Astrocyte (in vitro differentiated cells and primary cell): ENCODE measurements around the gene ACSS3. TPM values are rescaled to one million over a fixed set of nuclear protein-coding genes. Genes with fewer than 3 reads are reported as not detected.

Experiments used
- DNase-seq: peaks from one replicate; pipeline ENCODE4 v3.0.0-alpha.2; 2010; ENCODE audit warnings: low read depth
- FAIRE-seq: peaks from 2 replicates; lab custom pipeline; 2011; peaks lifted over from hg19 to GRCh38; lab: Jason Lieb, UNC
- H2AFZ ChIP-seq: 2 replicates; pipeline ENCODE4 v1.6.0; 2012; ENCODE audit warnings: low read depth, low read length, inconsistent platforms
- H3K27ac ChIP-seq: 2 replicates; pipeline ENCODE4 v1.5.1; 2011; ENCODE audit warnings: low read depth, low read length, inconsistent platforms
- H3K27me3 ChIP-seq: 2 replicates; pipeline ENCODE4 v1.6.0; 2011; ENCODE audit warnings: low read length, inconsistent platforms; ENCODE audit not compliant: insufficient read depth
- H3K36me3 ChIP-seq: 2 replicates; pipeline ENCODE4 v1.5.1; 2011; ENCODE audit warnings: low read length, inconsistent platforms; ENCODE audit not compliant: insufficient read depth
- H3K4me1 ChIP-seq: 2 replicates; pipeline ENCODE4 v1.5.1; 2011; ENCODE audit warnings: low read length, inconsistent platforms; ENCODE audit not compliant: insufficient read depth
- H3K4me2 ChIP-seq: 2 replicates; pipeline ENCODE4 v1.6.0; 2012; ENCODE audit warnings: low read length, inconsistent platforms
- H3K4me3 ChIP-seq: 2 replicates; pipeline ENCODE4 v1.5.1; 2011; ENCODE audit warnings: low read depth, mild to moderate bottlenecking, low read length, inconsistent platforms; ENCODE audit not compliant: insufficient read depth
- H3K79me2 ChIP-seq: 2 replicates; pipeline ENCODE4 v1.6.0; 2012; ENCODE audit warnings: mild to moderate bottlenecking, low read length, inconsistent platforms; ENCODE audit not compliant: insufficient read depth
- H3K9ac ChIP-seq: 2 replicates; pipeline ENCODE4 v1.6.0; 2012; ENCODE audit warnings: mild to moderate bottlenecking, low read length, inconsistent platforms
- H3K9me3 ChIP-seq: 2 replicates; pipeline ENCODE4 v1.5.1; 2012; ENCODE audit warnings: low read depth, mild to moderate bottlenecking, low read length, inconsistent platforms; ENCODE audit not compliant: insufficient read depth
- H4K20me1 ChIP-seq: 2 replicates; pipeline ENCODE4 v1.6.0; 2012; ENCODE audit warnings: low read length, inconsistent platforms; ENCODE audit not compliant: insufficient read depth
- H3K27ac Mint-ChIP-seq: one replicate; pipeline ENCODE4 v1.8.0; 2021; ENCODE audit warnings: mild to moderate bottlenecking, mixed read lengths; ENCODE audit not compliant: unreplicated experiment
- H3K27me3 Mint-ChIP-seq: one replicate; pipeline ENCODE4 v1.8.0; 2021; ENCODE audit warnings: low read depth, mixed read lengths; ENCODE audit not compliant: unreplicated experiment
- H3K36me3 Mint-ChIP-seq: one replicate; pipeline ENCODE4 v1.8.0; 2021; ENCODE audit warnings: low read depth, mixed read lengths; ENCODE audit not compliant: unreplicated experiment
- H3K4me1 Mint-ChIP-seq: one replicate; pipeline ENCODE4 v1.8.0; 2021; ENCODE audit warnings: low read depth, mixed read lengths; ENCODE audit not compliant: unreplicated experiment
- H3K4me3 Mint-ChIP-seq: one replicate; pipeline ENCODE4 v1.8.0; 2021; ENCODE audit warnings: mild to moderate bottlenecking, moderate library complexity, mixed read lengths; ENCODE audit not compliant: unreplicated experiment
- H3K9me3 Mint-ChIP-seq: one replicate; pipeline ENCODE4 v1.8.0; 2021; ENCODE audit warnings: mild to moderate bottlenecking, mixed read lengths; ENCODE audit not compliant: unreplicated experiment
- EZH2 ChIP-seq: IDR thresholded peaks from 2 replicates; pipeline ENCODE4 v1.6.1; 2012; ENCODE audit warnings: mild to moderate bottlenecking, low read length, inconsistent platforms; ENCODE audit not compliant: insufficient read depth
- total RNA-seq: library from RNA; stranded (reverse); gene quantifications from 2 replicates; pipeline ENCODE4 v1.2.1, GENCODE V29; 2021
- TF ChIP-seq, protein P1 (sequence below): IDR thresholded peaks from 2 replicates; pipeline ENCODE4 v1.5.1; 2011; ENCODE audit warnings: low read depth, mild to moderate bottlenecking, inconsistent platforms, low read length, moderate library complexity; ENCODE audit not compliant: insufficient read depth

The ACSS3 gene
- total RNA-seq, 1 donor from 2014 or later = 13.9 TPM

DNA sequence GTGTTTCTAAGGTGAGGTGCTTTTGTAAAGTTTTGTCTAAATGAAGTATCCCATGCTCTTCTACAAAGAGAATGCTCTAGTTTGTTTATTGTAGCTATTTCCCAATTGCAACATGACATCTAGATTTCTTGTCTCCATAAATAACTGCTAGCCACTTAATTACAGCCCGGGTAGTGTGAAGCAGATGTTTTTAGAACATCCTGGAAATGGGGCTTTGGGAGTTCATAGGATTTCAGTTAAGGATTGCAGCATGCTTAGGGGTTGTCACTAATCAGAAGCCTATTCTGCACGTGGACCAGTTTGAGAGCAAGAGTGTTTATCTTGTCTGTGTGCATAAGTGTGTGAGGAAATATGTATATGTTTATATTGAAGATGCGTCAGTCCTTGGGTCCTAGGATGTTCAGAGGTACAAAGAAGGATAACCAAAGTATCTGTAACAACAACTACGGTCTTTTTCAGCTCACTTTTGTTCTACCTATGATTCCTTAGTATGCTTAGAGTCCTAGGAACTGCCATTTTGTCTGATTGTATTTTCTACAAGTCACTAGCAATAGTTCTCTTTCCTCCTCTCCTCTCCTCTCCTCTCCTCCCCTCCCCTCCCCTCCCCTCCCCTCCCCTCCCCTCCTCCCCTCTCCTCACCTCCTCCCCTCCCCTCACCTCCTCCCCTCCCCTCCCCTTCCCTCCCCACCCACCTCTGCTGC is 135.3 kb downstream of the ACSS3 start:
- Mint-ChIP-seq H3K27me3 (no peaks in the 10 kb centered on the region), H3K4me3 (no peak overlapping the region), H3K4me1 (peaks cover 11% of the 10 kb centered on the region), H3K27ac (no peak overlapping the region), H3K36me3 (no peaks in the 10 kb centered on the region), H3K9me3 (no peaks in the 10 kb centered on the region)
- Histone ChIP-seq H3K4me1 (peaks cover 13% of the 10 kb centered on the region), H4K20me1 (no peaks in the 10 kb centered on the region), H3K27ac (no peak overlapping the region), H3K79me2 (no peaks in the 10 kb centered on the region), H3K4me2 (no peak overlapping the region), H3K27me3 (no peaks in the 10 kb centered on the region), H2AFZ (no peak overlapping the region), H3K36me3 (no peaks in the 10 kb centered on the region), H3K9ac (no peak overlapping the region), H3K9me3 (no peaks in the 10 kb centered on the region), H3K4me3 (no peak overlapping the region)
- DNase-seq (no peak), FAIRE-seq (no peak)
- TF ChIP-seq, protein P1, sequence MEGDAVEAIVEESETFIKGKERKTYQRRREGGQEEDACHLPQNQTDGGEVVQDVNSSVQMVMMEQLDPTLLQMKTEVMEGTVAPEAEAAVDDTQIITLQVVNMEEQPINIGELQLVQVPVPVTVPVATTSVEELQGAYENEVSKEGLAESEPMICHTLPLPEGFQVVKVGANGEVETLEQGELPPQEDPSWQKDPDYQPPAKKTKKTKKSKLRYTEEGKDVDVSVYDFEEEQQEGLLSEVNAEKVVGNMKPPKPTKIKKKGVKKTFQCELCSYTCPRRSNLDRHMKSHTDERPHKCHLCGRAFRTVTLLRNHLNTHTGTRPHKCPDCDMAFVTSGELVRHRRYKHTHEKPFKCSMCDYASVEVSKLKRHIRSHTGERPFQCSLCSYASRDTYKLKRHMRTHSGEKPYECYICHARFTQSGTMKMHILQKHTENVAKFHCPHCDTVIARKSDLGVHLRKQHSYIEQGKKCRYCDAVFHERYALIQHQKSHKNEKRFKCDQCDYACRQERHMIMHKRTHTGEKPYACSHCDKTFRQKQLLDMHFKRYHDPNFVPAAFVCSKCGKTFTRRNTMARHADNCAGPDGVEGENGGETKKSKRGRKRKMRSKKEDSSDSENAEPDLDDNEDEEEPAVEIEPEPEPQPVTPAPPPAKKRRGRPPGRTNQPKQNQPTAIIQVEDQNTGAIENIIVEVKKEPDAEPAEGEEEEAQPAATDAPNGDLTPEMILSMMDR = no peak
- TF ChIP-seq EZH2 = no peak

DNA sequence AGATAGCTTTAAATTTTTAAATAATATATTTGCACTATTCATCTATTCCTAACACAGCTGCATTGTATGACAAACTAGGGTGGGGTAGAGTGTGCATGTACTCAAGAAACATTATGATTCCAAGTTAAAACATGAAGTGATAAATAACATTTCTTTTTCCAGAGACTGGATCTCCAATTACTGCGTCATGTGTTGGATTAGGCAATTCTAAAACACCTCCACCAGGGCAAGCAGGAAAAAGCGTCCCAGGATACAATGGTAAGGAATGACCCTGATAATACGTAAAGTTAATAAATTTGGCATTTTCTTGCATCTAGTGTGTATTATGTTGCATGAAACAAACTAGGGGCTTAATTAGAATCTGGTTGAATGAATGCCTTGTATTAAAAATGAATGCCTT is 138.9 kb downstream of the ACSS3 start:
- Mint-ChIP-seq H3K27ac (no peak overlapping the region), H3K9me3 (no peaks in the 10 kb centered on the region), H3K4me1 (no peaks in the 10 kb centered on the region), H3K36me3 (no peaks in the 10 kb centered on the region), H3K4me3 (no peak overlapping the region), H3K27me3 (no peaks in the 10 kb centered on the region)
- H3K4me2 ChIP-seq = no peak overlapping the region
- H3K9ac ChIP-seq = no peak overlapping the region
- H3K36me3 ChIP-seq = no peaks in the 10 kb centered on the region
- H3K27me3 ChIP-seq = no peaks in the 10 kb centered on the region
- no peak overlapping the region for H2AFZ ChIP-seq
- H3K4me1 ChIP-seq = no peaks in the 10 kb centered on the region
- H4K20me1 ChIP-seq = no peaks in the 10 kb centered on the region
- no peak for TF ChIP-seq EZH2
- TF ChIP-seq, protein P1 = no peak
- no peaks in the 10 kb centered on the region for H3K79me2 ChIP-seq
- DNase-seq (no peak), FAIRE-seq (no peak)
- no peaks in the 10 kb centered on the region for H3K9me3 ChIP-seq
- H3K27ac ChIP-seq = no peak overlapping the region
- no peak overlapping the region for H3K4me3 ChIP-seq

DNA sequence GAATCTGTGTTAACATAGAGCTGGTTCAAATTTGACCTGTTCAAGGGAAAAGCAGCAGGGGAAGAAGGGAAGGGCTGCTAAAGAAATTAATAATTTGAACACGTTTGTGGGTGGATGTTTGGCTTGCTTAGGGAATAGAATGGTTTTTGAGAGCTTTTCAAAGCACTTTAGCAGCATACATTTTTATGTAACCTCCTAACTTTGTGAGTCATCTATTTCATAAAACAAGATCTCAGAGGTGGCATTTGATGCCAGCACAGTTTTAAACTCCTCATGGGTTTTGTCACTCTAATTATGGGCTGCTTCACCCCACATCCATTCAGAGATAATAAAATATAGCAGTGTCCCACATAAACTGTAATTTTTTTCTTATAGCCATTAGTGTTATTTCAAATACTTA is 143.8 kb downstream of the ACSS3 start:
- Histone ChIP-seq H3K4me2 (no peak overlapping the region), H3K9ac (no peak overlapping the region), H3K79me2 (no peaks in the 10 kb centered on the region), H3K4me3 (no peak overlapping the region), H3K27me3 (no peaks in the 10 kb centered on the region), H4K20me1 (no peaks in the 10 kb centered on the region), H3K27ac (no peak overlapping the region), H2AFZ (no peak overlapping the region), H3K4me1 (no peaks in the 10 kb centered on the region), H3K36me3 (no peaks in the 10 kb centered on the region), H3K9me3 (no peaks in the 10 kb centered on the region)
- DNase-seq (peak; percentile 7), FAIRE-seq (no peak)
- Mint-ChIP-seq H3K27ac (no peak overlapping the region), H3K27me3 (no peaks in the 10 kb centered on the region), H3K4me3 (no peak overlapping the region), H3K9me3 (no peaks in the 10 kb centered on the region), H3K36me3 (no peaks in the 10 kb centered on the region), H3K4me1 (no peaks in the 10 kb centered on the region)
- TF ChIP-seq, protein P1 = no peak
